Suprapubic skin (tissue), 4 donors: ENCODE measurements around the gene CLDN6.

Source experiments
- POLR2A ChIP-seq, 2 donors: fragments of 450-650 bp; IDR thresholded peaks; one replicate each; pipeline ENCODE4 v1.6.1; 2017; ENCODE audit warnings: antibody characterized with exemption in 2 of 2, mild to moderate bottlenecking in 2 of 2, moderate library complexity in 2 of 2
- POLR2AphosphoS5 ChIP-seq, 3 donors: sonication (generic); formaldehyde crosslinking; IDR thresholded peaks; one replicate each; pipeline ENCODE4 v1.6.1; 2017; ENCODE audit warnings: antibody characterized with exemption in 3 of 3
- TF ChIP-seq, protein P1 (sequence below), 2 donors: fragments of 200-600 bp in 1 of 2; fragments of 450-650 bp in 1 of 2; sonication (generic) in 1 of 2; IDR thresholded peaks; one replicate each; pipeline ENCODE4 v1.5.1; 2016 to 2019; ENCODE audit warnings: antibody characterized with exemption in 2 of 2, mild to moderate bottlenecking in 1 of 2, moderate library complexity in 1 of 2

DNA sequence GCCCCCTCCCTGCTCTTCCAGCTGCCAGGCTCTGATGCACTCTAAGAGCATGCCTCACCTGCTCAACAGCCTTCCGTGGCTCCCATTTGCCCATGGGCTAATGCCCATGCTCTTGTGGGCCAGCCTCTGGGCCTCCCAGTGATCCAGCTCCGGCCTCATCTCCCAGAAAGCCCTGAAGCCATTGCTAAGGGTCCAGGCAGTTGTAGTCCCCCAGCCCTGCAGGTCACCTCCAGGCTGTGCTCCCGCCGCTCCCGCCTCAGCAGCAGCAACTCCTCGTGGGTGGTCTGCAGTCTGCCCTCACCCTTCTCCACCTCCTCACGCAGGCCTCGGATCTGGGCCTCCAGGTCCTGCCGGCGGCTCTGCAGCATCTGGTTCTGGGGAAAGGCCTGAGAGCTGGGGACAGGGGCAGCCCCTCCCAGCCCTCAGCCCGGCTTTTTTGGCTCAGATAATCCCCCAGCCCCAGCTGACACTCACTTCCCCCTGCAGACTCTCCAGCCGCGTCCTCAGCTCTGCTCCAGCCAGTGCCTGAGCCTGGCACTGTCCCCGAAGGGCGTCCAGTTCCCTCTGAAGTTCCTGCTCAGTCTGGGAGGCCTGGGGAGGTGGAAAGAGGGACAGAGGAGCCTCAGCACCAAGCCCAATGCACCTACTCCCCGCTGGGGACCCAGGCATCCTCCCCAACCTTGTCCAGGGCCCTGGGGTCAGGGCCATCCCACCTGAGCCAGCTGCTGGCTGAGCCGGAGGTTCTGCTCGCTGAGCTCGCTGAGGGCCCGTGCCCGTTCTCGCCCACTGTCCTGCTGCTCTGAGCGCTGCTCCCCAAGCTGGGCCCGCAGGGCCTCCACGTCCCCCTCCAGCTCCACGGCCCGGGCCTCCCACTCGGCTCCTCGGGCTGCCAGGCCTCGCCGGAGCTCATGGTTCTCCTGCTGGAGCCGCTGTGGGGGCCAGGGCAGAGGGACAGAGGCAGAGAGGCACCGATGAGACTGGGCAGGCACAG lies 12.5 kb upstream of the CLDN6 start:
- TF ChIP-seq, protein P1, sequence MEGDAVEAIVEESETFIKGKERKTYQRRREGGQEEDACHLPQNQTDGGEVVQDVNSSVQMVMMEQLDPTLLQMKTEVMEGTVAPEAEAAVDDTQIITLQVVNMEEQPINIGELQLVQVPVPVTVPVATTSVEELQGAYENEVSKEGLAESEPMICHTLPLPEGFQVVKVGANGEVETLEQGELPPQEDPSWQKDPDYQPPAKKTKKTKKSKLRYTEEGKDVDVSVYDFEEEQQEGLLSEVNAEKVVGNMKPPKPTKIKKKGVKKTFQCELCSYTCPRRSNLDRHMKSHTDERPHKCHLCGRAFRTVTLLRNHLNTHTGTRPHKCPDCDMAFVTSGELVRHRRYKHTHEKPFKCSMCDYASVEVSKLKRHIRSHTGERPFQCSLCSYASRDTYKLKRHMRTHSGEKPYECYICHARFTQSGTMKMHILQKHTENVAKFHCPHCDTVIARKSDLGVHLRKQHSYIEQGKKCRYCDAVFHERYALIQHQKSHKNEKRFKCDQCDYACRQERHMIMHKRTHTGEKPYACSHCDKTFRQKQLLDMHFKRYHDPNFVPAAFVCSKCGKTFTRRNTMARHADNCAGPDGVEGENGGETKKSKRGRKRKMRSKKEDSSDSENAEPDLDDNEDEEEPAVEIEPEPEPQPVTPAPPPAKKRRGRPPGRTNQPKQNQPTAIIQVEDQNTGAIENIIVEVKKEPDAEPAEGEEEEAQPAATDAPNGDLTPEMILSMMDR (IDR thresholded peaks at IDR 0.05): no peak
- TF ChIP-seq POLR2AphosphoS5 (IDR thresholded peaks at IDR 0.05) (no peak), POLR2A (IDR thresholded peaks at IDR 0.05) (no peak)
